KMS-11 (cell line): ENCODE measurements around the gene IDNK.

Experiments used
- H2AFZ ChIP-seq: fragments of 200-600 bp; sonication (generic); 2 replicates; pipeline ENCODE4 v1.6.1; 2016; ENCODE audit warnings: antibody characterized with exemption, mixed run types, low read depth
- H3K27ac ChIP-seq: fragments of 200-600 bp; sonication (generic); 2 replicates; pipeline ENCODE4 v1.6.1; 2016; ENCODE audit warnings: mild to moderate bottlenecking, mixed run types
- H3K27me3 ChIP-seq: fragments of 200-600 bp; sonication (generic); 2 replicates; pipeline ENCODE4 v1.6.1; 2017; ENCODE audit warnings: mild to moderate bottlenecking, low read depth, mixed run types, moderate library complexity; ENCODE audit not compliant: insufficient read depth
- H3K36me3 ChIP-seq: fragments of 200-600 bp; sonication (generic); 2 replicates; pipeline ENCODE4 v1.6.1; 2017; ENCODE audit warnings: mild to moderate bottlenecking, mixed run types; ENCODE audit not compliant: insufficient read depth
- H3K4me1 ChIP-seq: fragments of 200-600 bp; sonication (generic); 2 replicates; pipeline ENCODE4 v1.6.1; 2016; ENCODE audit warnings: mild to moderate bottlenecking, low read depth, mixed run types; ENCODE audit not compliant: poor library complexity, severe bottlenecking
- H3K4me2 ChIP-seq: fragments of 200-600 bp; sonication (generic); 2 replicates; pipeline ENCODE4 v1.7.0; 2016; ENCODE audit warnings: mild to moderate bottlenecking, mixed run types
- H3K4me3 ChIP-seq: fragments of 200-600 bp; sonication (generic); IDR thresholded peaks from 2 replicates; pipeline ENCODE4 v1.6.1; 2017; ENCODE audit warnings: low read depth, low read length, mixed read lengths; ENCODE audit not compliant: insufficient read depth
- H3K79me2 ChIP-seq: fragments of 200-600 bp; sonication (generic); 2 replicates; pipeline ENCODE4 v1.6.1; 2016; ENCODE audit warnings: low read depth, mixed run types; ENCODE audit not compliant: insufficient read depth
- H3K9ac ChIP-seq: fragments of 200-600 bp; sonication (generic); 2 replicates; pipeline ENCODE4 v1.6.1; 2016; ENCODE audit warnings: mild to moderate bottlenecking, mixed run types
- H4K20me1 ChIP-seq: fragments of 200-600 bp; sonication (generic); 2 replicates; pipeline ENCODE4 v1.6.1; 2016; ENCODE audit warnings: mild to moderate bottlenecking, mixed run types; ENCODE audit not compliant: insufficient read depth
- TF ChIP-seq, protein P1 (sequence below): fragments of 200-600 bp; sonication (generic); conservative IDR thresholded peaks from 2 replicates; pipeline ENCODE4 v1.6.1; 2017; ENCODE audit warnings: low read depth, mild to moderate bottlenecking, antibody characterized with exemption, low read length, moderate library complexity, mixed read lengths

IDNK gene

DNA sequence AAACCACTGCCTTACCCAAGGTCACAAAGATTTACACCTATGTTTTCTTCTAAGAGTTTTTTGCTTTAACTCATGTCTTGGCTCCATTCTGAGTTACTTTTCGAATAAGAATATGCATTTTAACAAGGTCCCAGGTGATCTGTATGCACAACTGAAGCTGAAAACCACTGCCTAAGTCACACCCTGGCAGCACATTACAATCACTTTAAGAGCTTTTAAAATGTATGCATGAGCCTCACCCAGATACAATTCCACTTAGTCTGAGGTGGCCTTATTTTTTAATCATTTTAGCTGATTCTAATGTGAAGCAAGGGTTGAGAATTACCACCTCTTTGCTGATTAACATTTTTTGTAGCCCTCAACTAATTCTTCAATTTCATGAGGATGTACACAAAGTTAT is 29.5 kb downstream of the IDNK start:
- no peaks in the 10 kb centered on the region; the same call in 1 of the 2 replicates for H3K36me3 ChIP-seq
- TF ChIP-seq, protein P1, sequence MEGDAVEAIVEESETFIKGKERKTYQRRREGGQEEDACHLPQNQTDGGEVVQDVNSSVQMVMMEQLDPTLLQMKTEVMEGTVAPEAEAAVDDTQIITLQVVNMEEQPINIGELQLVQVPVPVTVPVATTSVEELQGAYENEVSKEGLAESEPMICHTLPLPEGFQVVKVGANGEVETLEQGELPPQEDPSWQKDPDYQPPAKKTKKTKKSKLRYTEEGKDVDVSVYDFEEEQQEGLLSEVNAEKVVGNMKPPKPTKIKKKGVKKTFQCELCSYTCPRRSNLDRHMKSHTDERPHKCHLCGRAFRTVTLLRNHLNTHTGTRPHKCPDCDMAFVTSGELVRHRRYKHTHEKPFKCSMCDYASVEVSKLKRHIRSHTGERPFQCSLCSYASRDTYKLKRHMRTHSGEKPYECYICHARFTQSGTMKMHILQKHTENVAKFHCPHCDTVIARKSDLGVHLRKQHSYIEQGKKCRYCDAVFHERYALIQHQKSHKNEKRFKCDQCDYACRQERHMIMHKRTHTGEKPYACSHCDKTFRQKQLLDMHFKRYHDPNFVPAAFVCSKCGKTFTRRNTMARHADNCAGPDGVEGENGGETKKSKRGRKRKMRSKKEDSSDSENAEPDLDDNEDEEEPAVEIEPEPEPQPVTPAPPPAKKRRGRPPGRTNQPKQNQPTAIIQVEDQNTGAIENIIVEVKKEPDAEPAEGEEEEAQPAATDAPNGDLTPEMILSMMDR, result no peak

DNA sequence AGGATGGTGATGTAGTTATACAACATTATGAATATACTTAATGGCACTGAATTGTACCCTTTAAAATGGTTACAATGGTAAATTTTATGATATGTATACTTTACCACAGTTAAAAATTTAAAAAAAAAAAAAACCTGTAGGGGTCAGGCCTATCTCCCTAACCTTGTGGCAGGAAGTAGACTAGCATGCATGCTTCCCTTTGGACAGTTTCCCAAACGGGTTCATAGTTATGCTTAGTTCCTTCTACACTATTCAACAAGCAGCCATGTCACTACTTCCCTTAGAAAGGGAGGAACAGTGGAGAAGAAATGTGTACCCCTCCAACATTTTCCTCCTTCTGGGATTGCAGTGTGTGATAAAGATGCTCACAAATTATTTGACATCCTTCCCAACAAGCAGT is 32.5 kb downstream of the IDNK start:
- Histone ChIP-seq H3K27me3 (no peaks in the 10 kb centered on the region), H3K4me3 (no peak overlapping the region), H3K27ac (no peak overlapping the region), H3K36me3 (no peaks in the 10 kb centered on the region; the same call in 1 of the 2 replicates), H3K4me1 (no peaks in the 10 kb centered on the region), H4K20me1 (no peaks in the 10 kb centered on the region), H2AFZ (no peak overlapping the region), H3K9ac (no peak overlapping the region), H3K4me2 (no peak overlapping the region), H3K79me2 (no peaks in the 10 kb centered on the region)
- TF ChIP-seq, protein P1, result no peak

More for the DNA sequence above, 29.5 kb downstream of the IDNK start:
- H3K79me2 ChIP-seq, result no peaks in the 10 kb centered on the region
- H3K4me3 ChIP-seq, result no peak overlapping the region
- no peak overlapping the region for H3K9ac ChIP-seq
- H3K27me3 ChIP-seq, result no peaks in the 10 kb centered on the region
- H3K27ac ChIP-seq, result no peak overlapping the region
- H3K4me2 ChIP-seq, result no peak overlapping the region
- no peaks in the 10 kb centered on the region for H4K20me1 ChIP-seq
- no peaks in the 10 kb centered on the region for H3K4me1 ChIP-seq
- no peak overlapping the region for H2AFZ ChIP-seq

DNA sequence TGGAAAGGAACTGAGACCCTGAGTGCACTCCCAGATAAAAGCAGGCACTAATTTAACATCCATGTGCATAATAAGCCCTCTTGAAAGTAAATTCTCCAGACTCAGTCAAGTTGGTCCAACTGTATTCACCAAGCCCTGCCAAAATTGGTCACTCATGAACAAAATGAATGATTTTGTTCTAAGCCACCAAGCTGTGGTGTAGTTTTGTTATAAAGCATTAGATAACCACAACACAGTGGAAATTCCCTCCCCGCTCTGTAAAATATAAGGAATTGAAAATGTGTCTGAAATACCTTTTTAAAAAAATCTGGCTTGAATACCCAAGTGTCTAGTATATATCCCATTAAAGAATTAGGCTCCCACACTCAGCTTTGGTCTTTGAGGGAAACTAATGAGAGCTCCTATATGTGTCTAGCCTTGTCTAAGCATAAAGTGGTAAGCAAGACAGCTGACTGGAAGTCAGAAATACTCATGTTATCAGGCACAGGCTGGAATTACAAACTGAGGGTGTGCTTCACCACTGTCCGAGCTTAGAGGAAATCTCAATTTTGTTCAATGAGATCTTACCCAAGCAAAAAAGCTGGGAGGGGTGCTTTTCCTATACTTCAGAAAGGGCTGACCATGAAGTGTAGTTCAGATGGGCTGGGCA is 33.2 kb downstream of the IDNK start:
- TF ChIP-seq, protein P1, result no peak
- Histone ChIP-seq H3K4me2 (no peak overlapping the region), H3K36me3 (peaks cover 4% of the 10 kb centered on the region; the same call in 1 of the 2 replicates), H3K4me3 (no peak overlapping the region), H3K27ac (no peak overlapping the region), H3K27me3 (no peaks in the 10 kb centered on the region), H2AFZ (no peak overlapping the region), H3K9ac (no peak overlapping the region), H3K79me2 (no peaks in the 10 kb centered on the region), H3K4me1 (no peaks in the 10 kb centered on the region), H4K20me1 (no peaks in the 10 kb centered on the region)

DNA sequence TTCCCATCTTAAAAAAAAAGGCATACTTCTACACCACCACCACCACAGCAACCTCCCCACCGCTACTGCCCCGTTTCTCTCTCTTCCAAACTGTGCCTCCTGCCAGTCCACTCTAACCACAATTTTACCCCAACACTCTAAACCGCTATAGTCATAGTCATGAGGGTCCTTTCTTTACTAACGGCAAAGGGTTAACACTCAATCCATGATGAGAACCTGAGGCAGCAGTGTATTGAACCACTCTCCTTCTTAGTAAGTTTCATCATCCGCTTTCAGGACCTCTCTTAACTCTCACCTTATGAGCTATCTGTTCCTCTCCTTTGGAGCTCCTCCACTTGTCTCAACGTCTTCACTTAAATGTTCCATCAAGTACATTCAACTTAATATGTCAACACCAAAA is 34.0 kb downstream of the IDNK start:
- Histone ChIP-seq H3K27me3 (no peaks in the 10 kb centered on the region), H3K36me3 (peaks cover 8% of the 10 kb centered on the region; the same call in 1 of the 2 replicates), H3K9ac (no peak overlapping the region), H2AFZ (no peak overlapping the region), H4K20me1 (no peaks in the 10 kb centered on the region), H3K27ac (no peak overlapping the region), H3K4me3 (no peak overlapping the region), H3K4me1 (no peaks in the 10 kb centered on the region), H3K4me2 (no peak overlapping the region), H3K79me2 (no peaks in the 10 kb centered on the region)
- TF ChIP-seq, protein P1, result no peak
